GM19240 (cell line): ENCODE measurements around the gene WDR1.

Experiments used
- DNase-seq: peaks from one replicate; pipeline ENCODE4 v3.0.0; 2011; ENCODE audit warnings: low spot score; ENCODE audit not compliant: insufficient read length

The WDR1 gene

DNA sequence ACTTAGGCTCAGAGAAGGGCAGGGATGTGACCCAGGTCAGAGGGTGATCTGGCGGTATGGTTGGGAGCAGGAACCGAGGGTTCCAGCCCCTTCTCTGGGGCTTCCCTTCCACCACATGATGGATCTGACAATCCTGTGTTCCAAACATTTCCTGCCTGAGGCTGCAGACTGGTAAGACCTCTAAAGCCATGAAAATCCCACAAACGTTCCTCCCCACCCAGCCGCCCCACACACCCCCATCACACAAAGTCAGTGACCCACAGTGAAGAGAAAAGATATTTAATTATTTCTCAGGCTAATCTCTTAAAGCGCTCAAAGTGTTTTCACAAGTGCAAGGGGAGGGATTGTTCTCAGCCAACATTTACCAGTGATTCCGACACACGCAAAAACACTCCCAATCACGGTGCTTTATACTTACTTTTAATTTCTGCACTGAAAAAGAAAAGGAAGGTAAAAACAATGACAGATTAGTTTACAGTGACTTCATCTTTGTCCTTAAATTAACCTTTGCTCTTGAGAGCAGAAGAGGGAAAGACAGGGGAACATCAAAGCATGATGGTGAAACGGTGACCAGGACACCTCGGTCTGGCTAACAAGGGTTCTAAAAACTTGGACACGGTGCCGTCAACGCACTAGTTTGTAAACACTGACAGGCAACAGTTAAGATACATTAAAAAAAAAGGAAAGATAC lies 42.4 kb downstream of the WDR1 start:
- no peak for DNase-seq

DNA sequence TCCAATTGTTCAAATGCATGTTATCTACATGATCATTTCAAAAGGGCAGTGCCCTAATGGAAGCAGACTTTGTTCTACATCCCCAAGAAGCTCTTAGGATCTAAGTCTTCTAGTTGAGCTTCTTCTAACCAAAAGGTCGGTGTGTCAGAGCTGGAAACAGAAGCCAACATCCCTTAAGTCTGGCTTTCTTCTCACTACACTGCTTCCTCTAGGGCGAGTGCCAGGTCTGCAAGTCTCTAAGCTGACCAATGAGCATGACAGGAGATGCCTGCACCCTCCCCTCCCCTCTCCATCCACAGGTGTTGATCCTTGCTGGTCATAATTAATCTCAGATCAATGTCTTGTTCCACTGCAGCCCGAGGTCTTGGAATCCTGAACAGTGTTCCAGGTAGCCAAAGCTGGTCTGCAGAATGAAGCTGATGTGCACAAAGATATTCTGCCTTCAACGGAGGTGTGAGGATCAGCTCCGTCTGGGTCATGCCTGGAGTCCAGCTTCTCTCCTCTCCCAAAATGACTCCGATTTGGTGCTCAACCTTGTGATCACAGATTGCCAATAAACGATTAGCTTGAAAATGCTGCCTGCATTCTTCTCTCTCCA lies 44.1 kb downstream of the WDR1 start:
- DNase-seq: no peak

DNA sequence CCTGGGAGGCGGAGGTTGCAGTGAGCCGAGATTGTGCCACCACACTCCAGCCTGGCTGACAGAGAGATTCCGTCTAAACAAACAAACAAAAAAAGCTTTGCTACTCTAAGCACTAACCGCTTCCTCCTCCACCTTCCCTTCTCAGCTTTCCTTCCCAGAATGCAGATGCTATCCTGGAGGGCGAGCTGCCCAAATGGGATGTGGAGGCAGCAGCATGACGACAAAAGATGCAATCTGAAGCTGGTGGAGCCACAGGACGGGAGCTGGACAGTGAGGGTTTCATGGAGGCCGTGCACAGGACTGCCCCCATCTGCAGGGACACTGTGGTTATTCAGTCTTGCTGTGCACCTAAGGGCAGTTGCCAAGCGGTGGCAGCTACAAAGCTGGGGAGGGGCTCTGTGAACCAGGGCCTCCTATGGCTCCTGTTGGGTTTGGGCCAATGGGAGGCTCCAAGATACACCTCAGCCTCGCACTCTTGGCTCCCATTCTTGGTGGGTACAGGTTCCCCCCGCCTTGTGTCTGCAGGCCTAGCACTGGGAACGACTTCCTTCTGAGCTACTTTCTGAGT lies 47.4 kb downstream of the WDR1 start:
- no peak for DNase-seq

DNA sequence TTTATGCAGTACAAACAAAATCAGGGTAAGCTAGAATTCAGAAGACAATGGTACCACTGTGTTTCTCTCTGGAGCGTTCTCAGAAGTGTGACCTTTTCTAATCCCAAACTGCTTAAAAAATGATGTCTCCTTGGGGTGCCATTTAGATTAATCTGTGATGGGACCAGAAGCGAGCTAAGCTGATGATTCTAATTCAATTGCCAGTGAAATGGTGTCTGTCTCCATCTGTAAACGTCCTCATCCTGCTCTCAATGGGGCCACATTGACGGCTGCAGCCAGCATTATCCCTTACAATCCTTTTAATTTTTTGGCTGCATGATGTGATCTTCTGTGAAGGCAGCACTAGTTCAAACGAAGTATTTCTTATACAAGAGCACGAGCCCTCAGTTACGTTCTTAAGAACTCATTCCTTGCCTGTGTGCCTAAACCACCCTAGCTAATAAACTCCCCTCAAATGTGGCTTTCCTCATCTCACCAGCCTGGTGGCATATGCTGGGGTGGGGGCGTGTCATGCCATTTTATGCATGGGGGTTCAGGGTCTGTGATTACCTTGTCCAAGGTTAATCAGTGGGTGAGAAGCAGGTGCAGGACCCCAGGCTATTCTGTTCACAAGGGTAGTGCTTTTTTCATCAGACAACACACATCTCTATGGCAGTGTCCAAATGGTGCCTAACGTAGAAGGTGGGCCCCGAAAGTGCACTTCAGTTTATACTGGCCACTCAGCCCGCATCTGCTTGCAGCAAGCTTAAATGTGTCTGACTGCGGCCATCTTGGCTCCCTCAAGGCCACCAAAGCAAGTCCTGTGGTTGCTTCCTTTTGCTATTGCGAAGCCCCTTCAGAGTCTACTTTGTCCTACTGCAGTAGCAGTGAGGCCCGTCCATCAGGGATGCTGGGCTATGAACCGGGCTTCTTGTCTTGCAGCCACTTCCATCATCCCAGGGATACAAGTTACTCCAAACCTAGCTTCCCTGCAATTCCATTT lies 49.6 kb downstream of the WDR1 start:
- DNase-seq: no peak

DNA sequence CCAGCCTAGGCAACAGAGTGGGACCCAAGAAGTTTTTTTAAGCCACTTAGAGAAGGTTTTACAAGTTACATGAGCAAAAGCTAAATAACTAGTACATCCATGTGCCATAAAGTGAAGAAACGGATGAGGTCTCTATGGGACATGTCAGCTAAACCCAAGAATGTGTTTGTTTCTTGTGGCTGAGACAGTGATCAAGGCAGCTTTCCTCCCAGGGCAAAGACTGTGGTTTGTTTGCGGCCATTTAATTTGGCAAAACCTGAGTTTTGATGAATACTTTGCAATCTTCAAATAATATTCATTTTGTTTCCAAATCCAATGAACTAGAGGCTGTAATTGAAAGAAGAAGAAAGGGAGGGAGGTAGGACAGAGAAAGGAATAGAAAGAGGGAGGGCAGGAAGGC lies 50.4 kb downstream of the WDR1 start:
- DNase-seq: no peak

DNA sequence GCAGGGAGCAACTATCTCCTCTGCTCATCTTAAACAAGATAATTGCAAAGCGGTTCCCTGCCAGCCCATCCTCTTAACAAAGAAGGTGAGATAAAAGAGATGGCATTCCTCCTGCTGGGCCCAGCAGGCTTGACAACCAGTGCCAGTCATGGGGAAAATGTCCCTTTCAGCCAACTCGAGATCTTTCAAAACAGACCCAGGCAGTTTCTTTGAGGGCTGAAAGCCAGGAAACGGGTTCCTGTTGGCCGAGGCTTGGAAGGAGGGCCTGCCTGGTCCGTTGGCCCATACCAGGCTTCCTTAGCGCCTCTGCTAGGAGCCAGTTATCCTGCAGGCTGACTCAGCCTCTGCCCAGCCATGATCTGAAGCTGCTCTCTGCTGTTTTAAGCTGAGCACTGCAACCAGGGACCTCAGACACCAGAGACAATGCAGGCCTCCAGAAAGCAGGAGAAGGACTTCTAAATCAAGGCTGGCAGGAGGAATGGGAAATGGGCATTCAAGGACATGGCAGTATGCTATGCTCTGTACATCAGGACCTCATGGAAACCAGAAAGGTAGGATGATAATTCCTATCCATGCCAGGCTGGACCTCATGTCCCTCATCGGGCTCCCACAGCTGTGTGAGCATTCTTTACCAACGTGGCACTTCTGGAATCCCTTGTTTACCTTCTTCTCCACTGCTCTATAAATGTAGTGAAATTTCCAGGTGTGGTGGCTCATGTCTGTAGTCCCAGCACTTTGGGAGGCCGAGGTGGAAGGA lies 52.9 kb downstream of the WDR1 start:
- DNase-seq: no peak

DNA sequence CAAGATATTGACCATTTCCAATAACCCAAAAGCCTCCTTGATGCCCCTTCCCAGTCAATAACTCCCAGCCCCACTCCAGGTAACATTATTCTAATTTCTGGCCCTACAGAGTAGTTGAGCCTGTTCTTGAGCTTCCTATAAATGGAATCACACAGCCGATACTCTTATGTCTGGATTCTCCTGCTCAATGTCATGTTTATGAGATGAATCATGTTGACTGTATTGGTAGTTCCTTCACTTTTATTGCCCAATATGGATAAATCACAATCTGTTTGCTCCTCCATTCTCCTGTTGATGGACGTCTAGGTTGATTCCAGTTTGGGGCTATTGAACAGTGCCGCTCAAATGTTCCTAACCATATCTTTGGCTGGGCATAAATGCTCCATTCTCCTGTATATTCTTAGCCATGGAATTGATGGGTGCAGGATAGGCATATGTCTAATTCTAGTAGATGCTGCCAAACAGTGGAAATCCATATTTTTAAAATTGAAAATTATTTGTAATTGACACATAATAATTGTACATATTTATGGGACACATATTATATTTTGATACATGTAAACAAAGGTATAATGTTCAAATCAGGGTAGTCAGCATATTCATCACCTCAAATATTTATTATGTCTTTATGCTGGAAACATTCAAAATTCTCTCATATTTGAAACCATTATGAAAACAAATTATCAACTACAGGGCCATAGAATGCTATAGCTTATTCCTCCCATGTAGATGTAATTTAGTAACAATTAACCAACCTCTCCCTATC lies 54.8 kb downstream of the WDR1 start:
- DNase-seq: no peak

DNA sequence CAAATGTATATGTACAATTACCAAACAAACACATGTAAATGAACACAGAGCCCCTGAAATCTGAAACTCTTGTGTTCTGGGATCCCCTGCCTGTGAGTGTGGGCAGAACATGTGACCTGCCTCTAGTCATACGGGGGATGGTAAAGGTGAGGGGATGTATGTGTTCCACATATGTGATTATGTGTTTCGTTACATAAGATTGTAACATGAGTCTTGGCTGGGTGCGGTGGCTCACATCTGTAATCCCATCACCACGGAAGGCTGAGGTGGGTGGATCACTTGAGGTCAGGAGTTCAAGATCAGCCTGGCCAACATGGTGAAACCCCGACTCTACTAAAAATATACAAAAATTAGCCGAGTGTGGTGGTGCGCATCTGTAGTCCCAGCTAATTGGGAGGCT lies 58.2 kb downstream of the WDR1 start:
- no peak for DNase-seq

DNA sequence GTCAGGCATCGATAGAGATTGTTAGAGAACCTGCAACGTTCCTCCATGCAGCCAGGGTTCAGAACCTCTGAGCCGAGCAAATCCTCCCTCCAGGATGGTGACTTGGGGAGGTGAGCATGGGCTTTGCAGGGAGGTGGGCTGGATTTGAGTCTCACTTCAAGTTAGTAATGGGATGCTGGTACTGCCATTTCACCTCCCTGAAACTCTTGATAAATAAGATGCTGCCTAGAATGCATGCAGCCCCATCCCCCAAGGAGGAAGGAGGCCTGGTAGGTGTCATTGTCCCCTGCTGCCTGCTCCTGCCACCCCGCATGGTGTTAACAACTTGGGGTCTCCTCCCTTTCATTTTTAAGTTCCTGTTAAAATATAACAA lies 59.6 kb downstream of the WDR1 start:
- DNase-seq: no peak

DNA sequence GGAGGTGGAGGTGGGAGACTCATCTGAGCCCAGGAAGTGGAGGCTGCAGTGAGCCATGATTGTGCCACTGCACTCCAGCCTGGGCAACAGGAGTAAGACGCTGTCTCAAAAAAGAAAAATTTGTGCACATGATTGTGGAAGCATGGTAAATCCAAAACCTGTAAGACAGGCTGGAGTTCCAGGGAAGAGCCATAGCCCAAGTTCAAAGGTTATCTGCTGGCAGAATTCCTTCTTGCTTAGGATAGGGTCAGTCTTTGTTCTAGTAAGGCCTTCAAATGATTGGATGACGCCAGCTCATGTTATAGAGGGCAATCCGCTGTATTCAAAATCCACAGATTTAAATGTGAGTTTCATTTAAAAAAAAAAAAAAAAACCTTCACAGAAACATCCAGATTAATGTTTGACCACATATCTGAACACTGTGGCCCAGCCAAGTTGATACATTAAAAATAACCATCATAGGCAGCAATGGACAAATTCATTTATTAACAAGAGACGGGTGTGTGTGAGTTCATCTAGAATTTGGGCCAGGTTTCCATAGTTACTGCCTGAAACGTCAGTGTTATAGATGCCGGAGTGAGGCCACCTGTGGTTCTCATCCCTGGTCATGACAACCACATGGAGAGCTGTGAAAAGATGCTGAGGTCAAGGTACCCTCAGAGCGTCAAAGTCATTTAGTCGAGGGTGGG lies 60.1 kb downstream of the WDR1 start:
- no peak for DNase-seq

DNA sequence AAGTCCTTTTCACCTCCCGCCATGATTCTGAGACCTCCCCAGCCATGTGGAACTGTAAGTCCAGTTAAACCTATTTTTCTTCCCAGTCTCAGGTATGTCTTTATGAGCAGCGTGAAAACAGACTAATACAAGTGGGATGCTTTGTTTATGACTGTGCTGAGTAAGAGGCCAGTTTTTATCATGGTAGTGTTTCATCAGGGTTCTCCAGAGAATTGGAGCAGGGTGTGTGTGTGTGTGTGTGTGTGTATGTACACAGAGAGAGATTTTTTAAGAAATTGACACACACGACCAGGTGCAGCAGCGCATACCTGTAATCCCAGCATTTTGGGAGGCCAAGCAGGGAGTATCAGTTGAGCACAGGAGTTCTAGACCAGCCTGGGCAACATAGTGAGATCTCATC lies 60.7 kb downstream of the WDR1 start:
- DNase-seq: no peak

DNA sequence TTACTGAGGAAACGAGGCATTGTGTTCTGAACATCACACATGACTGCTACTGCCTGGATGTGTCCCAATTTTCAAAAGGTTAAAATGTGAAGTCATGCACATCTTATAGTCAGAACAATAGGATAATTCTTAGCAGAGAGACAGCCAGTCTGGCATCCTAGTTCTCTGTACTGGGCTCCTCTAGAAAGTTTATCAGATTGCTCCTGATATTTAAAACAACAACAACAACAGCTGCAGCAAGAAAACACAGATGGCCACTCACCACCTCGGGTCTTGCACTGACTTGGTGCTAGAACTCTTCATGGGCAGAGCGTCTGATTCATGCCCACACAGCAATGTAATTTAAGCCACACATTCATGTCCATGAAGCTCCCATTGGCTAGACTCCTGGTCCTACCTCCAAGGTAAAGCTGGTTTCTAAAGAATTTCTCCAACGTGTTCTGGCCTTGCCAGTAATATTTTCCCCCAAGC lies 62.0 kb downstream of the WDR1 start:
- no peak for DNase-seq

DNA sequence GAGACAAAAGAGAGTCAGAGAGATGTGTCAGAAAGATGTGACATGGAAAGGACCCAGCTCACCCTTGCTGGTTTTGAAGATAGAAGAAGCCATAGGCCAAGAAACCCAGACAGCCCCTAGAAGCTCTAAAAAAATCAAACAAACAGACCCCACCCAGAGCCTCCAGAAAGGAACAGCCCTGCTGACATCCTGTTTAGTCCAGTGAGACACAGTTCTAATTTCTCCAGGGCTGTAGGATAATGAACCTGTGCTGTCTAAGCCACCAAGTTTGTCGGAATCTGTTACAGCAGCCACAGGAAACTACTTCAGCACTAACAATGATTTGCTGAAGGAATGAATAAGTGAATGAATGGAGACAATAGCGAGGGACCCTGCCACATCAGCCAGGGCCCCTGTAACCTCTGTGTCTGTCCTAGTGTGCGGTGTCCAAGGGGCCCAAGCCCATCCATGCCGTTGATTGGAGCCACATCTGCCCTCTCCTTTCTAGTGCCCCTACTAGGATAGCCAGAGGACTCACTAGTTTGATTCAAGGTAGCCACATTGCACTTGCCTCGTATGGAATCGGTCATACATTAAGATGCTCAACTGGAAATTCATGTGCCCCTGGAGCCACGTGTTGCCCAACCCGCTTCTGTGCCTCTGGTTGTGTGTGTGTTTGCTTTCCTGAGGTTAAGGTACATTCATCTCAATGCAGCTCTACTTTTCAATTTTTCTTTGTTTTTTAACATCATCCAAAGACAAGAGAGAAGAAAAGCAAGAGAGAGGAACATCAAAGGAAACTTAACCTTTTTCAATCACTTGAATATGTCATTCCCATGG lies 62.8 kb downstream of the WDR1 start:
- no peak for DNase-seq

DNA sequence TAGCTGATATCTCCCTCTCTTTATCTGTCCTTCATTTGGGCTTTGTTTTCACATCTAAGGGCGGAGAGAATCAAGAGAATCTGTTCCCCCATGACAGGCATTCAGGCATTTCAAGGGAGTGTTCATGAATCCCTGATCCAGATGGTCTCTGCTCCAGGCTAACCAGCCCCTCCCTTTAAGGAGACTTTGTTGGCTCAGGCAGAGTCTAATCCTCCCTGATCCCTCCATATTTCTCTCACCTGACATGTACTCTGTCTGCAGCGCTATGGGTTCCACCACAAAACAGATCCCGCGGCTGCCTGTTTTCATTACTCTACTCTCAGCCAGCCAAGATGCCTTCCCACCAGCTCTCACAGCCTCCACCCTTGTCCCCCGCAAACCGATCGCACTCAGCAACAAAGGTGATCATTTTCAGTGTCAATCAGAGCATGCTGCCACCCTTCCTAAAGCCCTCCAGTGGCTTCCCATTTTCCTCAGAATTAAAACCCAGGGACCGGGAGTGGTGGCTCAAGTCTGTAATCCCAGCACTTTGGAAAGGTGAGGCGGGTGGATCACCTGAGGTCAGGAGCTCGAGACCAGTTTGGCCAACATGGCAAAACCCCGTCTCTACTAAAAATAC lies 65.0 kb downstream of the WDR1 start:
- no peak for DNase-seq

DNA sequence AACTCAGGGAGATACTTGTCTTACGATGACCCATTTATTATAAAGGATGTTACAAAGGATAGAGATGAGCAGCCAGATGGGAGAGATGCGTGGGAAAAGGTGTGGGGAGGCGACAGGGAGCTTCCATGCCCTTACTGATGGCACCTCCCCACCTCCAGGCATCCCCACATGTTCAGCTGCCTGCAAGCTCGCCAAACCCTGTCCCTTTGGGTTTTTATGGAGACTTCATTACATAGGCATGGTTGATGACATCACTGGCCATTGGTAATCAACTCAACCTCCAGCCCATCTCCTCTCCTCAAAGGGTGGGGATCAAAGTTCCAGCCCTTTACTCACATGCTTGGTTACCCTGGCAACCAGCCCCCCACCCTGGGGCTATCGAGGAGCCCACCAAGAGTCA lies 65.9 kb downstream of the WDR1 start:
- DNase-seq: no peak

DNA sequence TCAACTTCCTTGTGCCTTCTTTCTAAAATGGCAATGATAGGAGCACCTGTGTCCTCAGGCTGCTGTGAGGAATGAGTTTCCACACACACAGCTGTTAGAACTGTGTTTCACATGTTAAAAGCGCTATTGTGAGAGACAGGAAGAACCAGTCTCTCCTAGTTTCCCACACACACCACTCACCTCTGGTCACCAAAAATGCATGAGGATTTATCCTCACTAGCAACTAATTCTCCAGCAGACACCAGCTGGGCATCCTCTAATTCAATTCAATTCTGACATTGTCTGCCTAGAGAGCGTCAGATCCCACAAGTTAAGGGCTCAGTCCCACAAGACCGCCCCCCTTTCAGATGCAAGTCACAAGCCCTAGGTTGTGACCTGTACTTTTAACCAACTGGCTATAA lies 66.3 kb downstream of the WDR1 start:
- no peak for DNase-seq

DNA sequence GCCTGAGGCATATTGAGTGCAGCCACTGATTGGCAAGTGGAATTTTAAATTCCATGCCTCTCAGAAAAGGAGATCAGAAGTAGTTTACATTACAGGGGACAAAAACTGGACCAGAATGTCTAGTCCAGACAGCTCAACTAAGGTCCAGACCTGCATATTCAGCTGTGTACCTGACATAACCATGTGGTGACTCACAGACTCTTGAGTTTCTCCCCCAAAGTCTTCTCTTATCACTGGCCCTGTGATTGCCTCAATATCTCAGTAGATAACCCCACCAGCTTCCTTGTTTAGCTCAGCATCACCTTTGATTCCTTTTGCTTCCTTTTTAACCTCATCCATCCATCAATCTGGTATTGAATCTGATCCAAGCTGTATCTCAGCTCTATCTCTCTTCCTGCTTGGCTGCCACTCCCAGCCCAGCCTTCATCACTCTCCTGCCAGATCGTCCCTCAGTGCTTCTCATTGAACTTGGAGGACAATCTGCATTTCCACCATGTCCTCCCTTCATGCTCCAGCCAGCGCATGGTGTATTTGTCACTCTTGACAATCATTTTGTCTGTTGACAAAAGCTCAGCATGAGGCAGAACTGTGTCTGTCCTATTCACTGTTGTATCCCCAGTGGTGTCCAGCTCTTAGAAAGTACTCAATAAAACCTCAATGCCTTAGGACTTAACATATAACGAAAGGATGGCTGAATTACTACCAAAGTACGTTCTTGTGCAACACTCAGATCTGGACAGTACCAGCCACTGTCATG lies 67.5 kb downstream of the WDR1 start:
- DNase-seq: no peak

DNA sequence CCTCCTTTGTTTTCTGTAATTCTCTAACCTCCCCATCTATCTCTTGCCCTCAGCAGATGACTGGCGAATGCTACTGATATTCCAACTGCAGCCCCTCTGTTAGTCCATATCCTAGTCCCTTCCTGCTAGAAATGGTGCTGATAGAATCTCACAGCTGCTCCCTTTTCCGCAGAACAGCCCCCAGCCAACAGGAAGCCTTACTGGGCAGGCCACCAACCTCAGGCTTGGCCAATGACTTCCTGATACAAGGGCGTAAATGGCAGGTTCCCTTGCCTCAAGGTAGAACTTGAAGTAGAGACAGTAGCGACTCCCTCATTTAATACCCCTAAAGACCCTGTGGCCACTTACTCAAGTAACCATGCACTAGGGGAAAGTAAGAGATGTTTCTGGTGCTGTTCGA lies 68.6 kb downstream of the WDR1 start:
- no peak for DNase-seq
